GM18511 (cell line): Measurements from ENCODE around the gene MROH9.
"Not testable (repeated sequence)": the region's sequence is repeated elsewhere in the genome, so short reads cannot be mapped to it uniquely, and the experiment has no call there.

Experiments
- ATAC-seq: cut with Tn5 transposase; IDR thresholded peaks from one replicate; pipeline ENCODE4 v1.9.1; 2021; ENCODE audit warnings: mild to moderate bottlenecking, moderate library complexity; ENCODE audit not compliant: unreplicated experiment

MROH9 gene, protein sequence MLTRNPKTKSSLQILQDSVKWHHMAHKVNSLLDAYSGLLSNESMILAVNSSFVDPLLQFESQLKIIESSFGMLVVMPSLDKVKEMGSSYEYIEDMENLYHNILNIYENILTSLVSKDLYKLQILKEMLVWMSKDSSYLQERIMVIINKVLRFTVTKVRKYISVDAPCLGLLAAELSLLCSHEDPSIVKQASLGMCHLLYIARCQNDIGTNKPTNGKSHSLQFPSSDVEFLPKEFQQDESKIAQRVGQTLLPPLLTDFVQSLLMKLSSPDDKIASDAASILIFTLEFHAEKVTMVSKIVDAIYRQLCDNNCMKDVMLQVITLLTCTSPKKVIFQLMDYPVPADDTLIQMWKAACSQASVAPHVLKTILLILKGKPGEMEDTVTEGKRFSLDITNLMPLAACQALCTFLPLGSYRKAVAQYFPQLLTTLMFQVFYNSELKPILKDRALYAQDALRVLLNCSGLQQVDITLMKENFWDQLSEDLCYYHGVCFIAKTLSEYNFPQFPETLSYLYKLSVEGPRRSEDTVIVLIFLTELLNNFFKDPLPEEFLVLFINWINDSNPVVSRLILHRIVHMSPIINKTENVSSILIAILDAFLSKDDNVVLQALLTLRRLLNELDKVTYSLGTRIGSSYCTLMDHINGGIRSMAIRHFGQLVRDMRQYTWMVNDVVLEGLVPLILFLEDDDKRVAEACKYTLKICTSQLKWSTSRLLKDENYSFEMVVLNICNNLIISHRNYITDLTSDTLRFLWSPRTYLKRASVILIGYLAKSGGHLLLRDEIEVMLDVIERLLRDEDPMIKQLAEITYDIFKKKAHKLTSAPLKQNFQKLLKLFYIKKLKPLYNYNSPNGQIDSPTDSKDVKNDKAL

GRCh38 chr1:170935231-170935630, at the start of gene MROH9:
Gene MROH9, plus strand, starts transcription at chr1:170935534. Its CDS starts 10,023 bp downstream, at chr1:170945557.
- ATAC-seq = no peak

DNA sequence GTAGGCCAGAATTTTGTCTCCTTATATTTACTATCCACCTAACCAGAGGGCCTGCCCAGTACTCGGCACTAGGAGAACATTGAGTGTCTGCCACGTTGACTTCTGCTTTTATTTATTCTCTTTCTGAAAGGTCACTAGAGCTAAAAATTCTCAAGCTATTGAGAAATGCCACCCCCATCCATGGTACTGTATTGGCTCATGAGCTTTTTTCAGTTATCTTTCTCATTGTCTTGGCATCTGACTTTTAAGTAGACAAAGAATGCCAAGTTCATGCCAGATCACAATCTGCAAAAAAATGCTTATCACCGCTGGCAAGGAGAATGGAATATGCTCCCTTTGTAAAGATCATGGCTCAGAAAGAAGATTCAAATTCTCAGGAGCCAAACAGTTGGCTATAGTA, 49.8 kb upstream of the MROH9 start:
- no peak for ATAC-seq

- ATAC-seq = no peak
Measured at GRCh38 chr1:170886460-170886859, 48.9 kb upstream of the MROH9 start.

- ATAC-seq = no peak
Measured at GRCh38 chr1:170887726-170888125, 47.6 kb upstream of the MROH9 start.

DNA sequence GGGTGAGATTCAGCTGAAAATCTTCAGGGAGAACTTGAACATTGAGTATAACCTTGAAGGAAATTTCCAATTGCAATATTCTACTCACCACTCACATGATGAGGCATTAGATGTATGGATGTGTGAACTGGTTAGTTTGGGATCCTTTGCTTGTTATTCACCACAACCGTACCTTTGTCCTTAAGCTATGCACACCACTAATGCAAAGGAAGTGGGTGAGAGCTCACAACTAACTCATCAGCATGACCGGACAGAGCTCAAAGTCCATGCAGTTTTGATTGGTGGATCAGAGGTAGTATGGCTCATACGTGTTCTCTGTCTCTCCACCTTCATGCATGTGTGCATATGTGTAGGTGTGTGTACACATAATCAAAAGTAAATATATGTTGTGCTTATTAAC, 43.5 kb upstream of the MROH9 start:
- ATAC-seq = no peak

- no peak for ATAC-seq
Measured at GRCh38 chr1:170893655-170894297, 41.6 kb upstream of the MROH9 start.

DNA sequence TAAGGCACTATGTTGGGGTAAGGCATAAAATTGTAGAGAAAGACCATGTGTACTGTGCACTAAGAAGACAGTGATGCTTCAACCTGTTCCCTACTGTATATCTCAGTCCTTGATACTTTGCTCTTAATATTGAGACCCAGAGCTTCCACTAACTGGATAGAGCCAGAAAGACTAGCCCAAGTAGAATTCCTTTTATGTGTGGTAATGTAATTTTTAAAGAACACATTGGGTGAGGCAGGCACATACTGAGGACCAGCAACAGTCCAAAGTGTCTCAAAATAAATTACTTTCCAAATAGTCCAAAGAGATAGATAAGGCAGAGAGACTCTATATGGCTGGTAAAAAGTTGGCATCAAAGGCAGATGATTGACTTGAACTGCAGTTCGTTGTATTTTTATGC, 31.4 kb upstream of the MROH9 start:
- ATAC-seq = no peak

- ATAC-seq = no peak
Measured at GRCh38 chr1:170908942-170909341, 26.4 kb upstream of the MROH9 start.

GRCh38 chr1:170910273-170910672, 25.1 kb upstream of the MROH9 start:
- ATAC-seq = no peak

GRCh38 chr1:170917373-170917772, 18.0 kb upstream of the MROH9 start:
- ATAC-seq = no peak

DNA sequence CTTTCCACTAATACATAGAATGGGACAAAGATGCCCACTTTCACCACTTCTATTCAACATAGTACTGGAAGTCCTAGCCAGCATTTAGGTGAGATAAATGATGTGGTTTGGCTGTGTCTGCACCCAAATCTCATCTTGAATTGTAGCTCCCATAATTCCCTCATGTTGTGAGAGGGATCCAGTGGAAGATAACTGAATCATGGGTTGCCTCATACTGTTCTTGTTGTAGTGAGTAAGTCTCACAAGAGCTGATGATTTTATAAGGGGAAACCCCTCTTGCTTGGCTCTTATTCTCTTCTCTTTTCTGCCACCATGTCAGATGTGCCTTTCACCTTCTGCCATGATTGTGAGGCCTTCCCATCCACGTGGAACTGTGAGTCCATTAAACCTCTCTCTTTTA, 10.7 kb upstream of the MROH9 start:
- not testable (repeated sequence) for ATAC-seq

GRCh38 chr1:170927955-170928840, 7.1 kb upstream of the MROH9 start:
- ATAC-seq = no peak

DNA sequence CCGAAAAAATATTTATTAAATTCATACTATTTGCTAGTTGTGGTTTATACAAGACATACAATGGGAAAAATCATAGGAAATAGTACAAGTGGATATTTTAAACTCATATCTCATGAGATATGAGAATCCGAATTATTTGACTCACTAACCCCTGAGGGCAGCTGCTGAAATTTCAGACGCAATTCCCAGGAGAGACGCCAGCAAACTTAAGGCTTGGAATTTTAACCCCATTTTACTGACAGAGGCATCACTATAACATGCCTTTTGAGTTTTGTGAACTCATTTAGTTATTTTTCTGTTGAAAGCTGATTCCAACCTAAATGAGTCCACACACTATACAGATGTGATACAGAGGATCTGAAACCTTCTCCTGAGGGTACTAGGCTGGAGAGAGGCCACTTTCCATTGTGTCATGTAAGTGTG, 5.9 kb upstream of the MROH9 start:
- ATAC-seq = no peak

- ATAC-seq = peak; percentile 90
Measured at GRCh38 chr1:170929835-170930554, 5.3 kb upstream of the MROH9 start.

GRCh38 chr1:170931650-170932049, 3.7 kb upstream of the MROH9 start:
- ATAC-seq = peak; percentile 5

DNA sequence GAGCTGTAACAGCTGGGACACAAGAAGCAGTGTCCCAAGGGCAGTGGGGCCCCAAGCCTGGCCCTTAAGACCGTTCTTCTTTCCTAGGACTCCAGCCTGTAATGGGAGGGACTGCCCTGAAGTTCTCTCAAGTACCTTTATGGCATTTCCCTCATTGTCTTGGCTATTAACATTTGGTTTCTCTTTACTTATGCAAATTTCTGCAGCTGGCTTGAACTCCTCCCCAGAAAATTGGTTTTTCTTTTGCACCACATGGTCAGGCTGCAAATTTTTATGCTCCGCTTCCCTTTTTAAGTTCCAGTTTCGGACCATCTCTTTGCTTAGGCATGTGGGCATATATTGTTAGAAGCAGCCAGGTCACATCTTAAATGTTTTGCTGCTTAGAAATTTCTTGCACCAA, 3.1 kb upstream of the MROH9 start:
- peak; percentile 58 for ATAC-seq

- ATAC-seq = no peak
Measured at GRCh38 chr1:170938281-170938680, 2.9 kb downstream of the MROH9 start.

DNA sequence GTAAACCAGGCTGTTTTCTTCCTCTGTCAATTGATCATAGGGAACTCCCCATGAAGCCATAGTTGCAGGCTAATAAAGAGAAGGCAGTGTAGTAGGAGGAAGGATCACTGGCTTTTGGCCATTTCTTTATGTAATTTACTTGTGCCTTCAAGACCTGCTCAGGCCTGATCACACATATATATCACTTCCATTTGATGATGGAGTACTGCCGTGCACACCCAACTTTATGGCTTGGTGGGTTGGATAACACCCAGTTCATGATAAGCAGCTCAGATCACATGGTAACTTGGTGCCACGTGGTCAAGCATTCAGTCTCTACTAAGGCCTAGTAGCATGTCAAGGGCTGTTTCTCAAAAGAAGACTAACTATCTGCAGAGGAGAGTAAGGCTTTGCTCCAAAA, 4.1 kb downstream of the MROH9 start:
- ATAC-seq = no peak

DNA sequence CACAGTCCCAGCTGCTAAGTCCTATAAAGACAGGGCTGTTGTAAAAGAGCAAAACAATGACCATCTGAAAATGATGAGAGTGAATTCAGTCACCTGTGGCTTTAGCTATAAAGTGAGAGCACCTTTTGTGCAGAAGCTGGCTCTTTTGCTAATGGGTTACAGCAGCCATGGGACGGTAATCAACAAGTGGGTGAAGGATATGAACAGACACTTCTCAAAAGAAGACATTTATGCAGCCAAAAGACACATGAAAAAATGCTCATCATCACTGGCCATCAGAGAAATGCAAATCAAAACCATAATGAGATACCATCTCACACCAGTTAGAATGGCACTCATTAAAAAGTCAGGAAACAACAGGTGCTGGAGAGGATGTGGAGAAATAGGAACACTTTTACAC, 16.4 kb downstream of the MROH9 start:
- not testable (repeated sequence) for ATAC-seq

- ATAC-seq = no peak
Measured at GRCh38 chr1:170959385-170959784, 24.1 kb downstream of the MROH9 start.
